HFF-Myc (cell line): Measurements from ENCODE around the gene CHRM3.

ENCODE experiments used
- DNase-seq: peaks from one replicate; pipeline ENCODE4 v3.0.0-alpha.2; 2011; ENCODE audit warnings: low read depth; ENCODE audit errors: extremely low read depth
- H3K4me3 ChIP-seq: replicated peaks from 2 replicates; pipeline ENCODE4 v1.5.1; 2011; ENCODE audit warnings: low read depth, mild to moderate bottlenecking, control low read depth, low read length
- CTCF ChIP-seq: IDR thresholded peaks from 2 replicates; pipeline ENCODE4 v1.5.1; 2012; ENCODE audit warnings: mild to moderate bottlenecking, low read depth, low read length, control low read depth; ENCODE audit errors: missing control alignments

Gene CHRM3

GRCh38 chr1:239426821-239427475, 40.6 kb downstream of the CHRM3 start:
- H3K4me3 ChIP-seq = no peak overlapping the region
- DNase-seq = no peak
- no peak for TF ChIP-seq CTCF

GRCh38 chr1:239427712-239428111, 41.3 kb downstream of the CHRM3 start:
- H3K4me3 ChIP-seq = no peak overlapping the region
- no peak for DNase-seq
- TF ChIP-seq CTCF = no peak

GRCh38 chr1:239428120-239428710, 41.8 kb downstream of the CHRM3 start:
- DNase-seq = no peak
- TF ChIP-seq CTCF = no peak
- no peak overlapping the region for H3K4me3 ChIP-seq

DNA sequence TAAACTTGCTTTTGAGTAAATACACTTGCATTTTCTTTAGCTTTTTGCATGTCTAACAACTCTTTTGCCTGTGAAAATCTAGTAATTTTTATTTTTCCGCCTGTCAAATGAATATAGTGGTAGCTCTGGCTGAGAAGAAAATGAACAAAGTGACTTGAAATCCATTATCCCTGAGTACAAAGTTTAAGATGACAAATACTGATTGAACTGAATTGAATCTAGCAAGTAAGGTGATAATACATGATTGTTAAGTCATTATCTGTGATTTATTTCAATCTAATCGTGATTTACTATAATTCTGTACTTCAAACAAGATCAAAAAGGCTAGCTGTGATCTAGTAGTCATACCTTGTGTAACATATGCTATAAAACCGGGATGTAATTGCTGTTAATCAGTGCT, 42.8 kb downstream of the CHRM3 start:
- no peak overlapping the region for H3K4me3 ChIP-seq

DNA sequence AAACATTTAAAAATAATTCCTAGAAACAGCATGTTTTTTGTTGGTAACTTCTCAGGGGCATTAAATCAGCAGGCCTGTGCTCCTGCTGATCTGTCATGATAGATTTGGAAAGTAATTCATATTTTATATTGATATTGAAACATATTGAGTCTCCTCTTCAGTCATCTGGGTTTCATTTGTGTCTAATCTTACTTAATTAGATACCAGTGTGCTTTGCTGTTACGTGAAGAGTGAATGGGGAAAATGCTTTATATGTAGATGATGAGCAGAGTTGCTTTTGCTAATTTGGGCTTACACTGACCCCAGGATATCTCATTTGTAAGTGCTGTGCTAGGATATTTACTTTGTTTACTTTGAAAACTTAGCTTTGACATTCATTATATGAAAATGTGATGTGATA, 45.9 kb downstream of the CHRM3 start:
- TF ChIP-seq CTCF = no peak
- no peak overlapping the region for H3K4me3 ChIP-seq
- DNase-seq = no peak

More for the DNA sequence above, 42.8 kb downstream of the CHRM3 start:
- no peak for TF ChIP-seq CTCF
- no peak for DNase-seq

DNA sequence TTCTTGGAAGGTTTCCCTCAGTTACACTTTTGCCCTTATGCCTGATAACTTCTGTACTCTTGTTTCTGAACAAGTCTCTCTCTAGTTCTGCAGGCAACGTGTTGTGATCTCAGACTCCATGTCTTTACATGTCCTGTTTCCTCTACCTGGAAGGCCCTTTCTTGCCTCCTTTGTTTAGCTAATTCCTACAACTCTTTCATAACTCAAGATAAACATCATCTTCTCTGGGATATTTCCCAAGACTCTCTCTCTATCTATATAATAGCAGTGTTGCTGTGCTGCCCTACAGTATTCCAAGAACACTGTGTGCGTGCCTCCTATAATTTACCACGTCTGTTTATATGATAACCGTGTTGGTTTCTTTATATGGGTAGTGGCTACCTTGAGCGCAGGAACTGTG, 47.8 kb downstream of the CHRM3 start:
- H3K4me3 ChIP-seq = no peak overlapping the region
- TF ChIP-seq CTCF = no peak
- no peak for DNase-seq
